GM19452 (cell line): ENCODE results near the gene DEDD2.

ENCODE experiments used
- ATAC-seq: cut with Tn5 transposase; IDR thresholded peaks from one replicate; pipeline ENCODE4 v1.9.1; 2021; ENCODE audit not compliant: unreplicated experiment

The DEDD2 gene

GRCh38 chr19:42151782-42152684, 65.4 kb downstream of the DEDD2 start:
- no peak for ATAC-seq

GRCh38 chr19:42150911-42151361, 66.5 kb downstream of the DEDD2 start:
- no peak for ATAC-seq

- ATAC-seq: no peak
These were observed 67.1 kb downstream of the DEDD2 start for GRCh38 chr19:42150364-42150763.

- ATAC-seq: no peak
These were observed 67.9 kb downstream of the DEDD2 start for GRCh38 chr19:42149447-42150202.
